ENCODE results near the gene TAF8.

Gene TAF8

DNA sequence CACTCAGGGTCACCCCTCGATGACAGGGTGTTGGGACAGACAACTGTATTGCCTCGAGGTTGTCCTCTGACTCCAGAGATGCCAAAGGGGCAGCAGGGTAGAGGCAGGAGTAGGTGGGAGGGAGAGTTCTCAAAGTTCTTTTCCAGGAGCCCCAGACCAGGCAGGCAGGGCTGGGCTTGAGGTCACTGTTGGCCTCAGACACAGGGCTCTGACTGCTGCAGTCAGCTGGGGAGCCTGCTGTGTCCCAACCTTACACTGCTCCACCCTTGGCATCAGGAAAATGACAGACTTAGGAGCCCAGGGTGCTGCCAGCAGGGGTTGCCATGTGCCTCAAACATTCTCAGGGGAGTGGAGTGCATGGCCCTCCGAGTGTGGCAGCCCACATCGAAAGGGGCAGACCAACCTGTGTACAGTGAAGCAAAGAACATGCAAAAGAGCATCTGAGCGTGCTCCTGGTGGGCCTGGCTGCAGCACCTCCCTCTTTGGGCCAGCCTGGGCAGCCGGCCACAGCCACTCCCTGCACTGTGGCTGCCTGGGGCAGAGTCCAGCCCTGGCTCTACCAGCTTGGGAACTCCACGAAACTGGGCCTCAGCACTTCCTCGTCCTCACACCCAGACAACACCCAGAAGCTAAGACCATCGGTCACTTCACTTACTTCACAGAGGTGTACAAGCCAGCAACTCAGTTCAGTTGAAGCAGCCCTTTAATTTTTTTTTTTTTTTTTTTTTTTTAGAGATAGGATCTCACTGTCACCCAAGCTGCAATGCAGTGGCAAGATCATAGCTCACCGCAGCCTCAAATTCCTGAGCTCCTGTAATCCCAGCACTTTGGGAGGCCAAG lies 68.1 kb downstream of the TAF8 start:
- no peaks in the 10 kb centered on the region for H3F3A ChIP-seq (ENCODE audit: low read depth)
- no peak for TF ChIP-seq EZH2phosphoT487 (IDR thresholded peaks at IDR 0.05; ENCODE audit: borderline replicate concordance)
- TF ChIP-seq, protein P1, sequence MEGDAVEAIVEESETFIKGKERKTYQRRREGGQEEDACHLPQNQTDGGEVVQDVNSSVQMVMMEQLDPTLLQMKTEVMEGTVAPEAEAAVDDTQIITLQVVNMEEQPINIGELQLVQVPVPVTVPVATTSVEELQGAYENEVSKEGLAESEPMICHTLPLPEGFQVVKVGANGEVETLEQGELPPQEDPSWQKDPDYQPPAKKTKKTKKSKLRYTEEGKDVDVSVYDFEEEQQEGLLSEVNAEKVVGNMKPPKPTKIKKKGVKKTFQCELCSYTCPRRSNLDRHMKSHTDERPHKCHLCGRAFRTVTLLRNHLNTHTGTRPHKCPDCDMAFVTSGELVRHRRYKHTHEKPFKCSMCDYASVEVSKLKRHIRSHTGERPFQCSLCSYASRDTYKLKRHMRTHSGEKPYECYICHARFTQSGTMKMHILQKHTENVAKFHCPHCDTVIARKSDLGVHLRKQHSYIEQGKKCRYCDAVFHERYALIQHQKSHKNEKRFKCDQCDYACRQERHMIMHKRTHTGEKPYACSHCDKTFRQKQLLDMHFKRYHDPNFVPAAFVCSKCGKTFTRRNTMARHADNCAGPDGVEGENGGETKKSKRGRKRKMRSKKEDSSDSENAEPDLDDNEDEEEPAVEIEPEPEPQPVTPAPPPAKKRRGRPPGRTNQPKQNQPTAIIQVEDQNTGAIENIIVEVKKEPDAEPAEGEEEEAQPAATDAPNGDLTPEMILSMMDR (conservative IDR thresholded peaks at IDR 0.05; ENCODE audit: low read length): no peak
- H3K9me2 ChIP-seq (replicated peaks; ENCODE audit: low read depth, low read length): no peaks in the 10 kb centered on the region
- no peaks in the 10 kb centered on the region for H3K79me2 ChIP-seq (ENCODE audit: insufficient read depth, low read length)
- no peaks in the 10 kb centered on the region for H3K27me3 ChIP-seq (ENCODE audit: insufficient read depth, low read length, poor library complexity, severe bottlenecking)
- H3K4me2 ChIP-seq (ENCODE audit: low read depth, low read length, poor library complexity, severe bottlenecking): no peak overlapping the region
- no peak overlapping the region for H3K4me3 ChIP-seq (ENCODE audit: low read length, poor library complexity, severe bottlenecking)
- H3K9me3 ChIP-seq (ENCODE audit: insufficient read depth, low read depth, low read length): no peaks in the 10 kb centered on the region
- H3K4me1 ChIP-seq (ENCODE audit: insufficient read depth, low read length, poor library complexity, severe bottlenecking): no peaks in the 10 kb centered on the region
- no peaks in the 10 kb centered on the region for H3K36me3 ChIP-seq (ENCODE audit: insufficient read depth, low read length)
- no peak overlapping the region for H3K9ac ChIP-seq (ENCODE audit: low read depth, low read length, poor library complexity, severe bottlenecking)
- no peak overlapping the region for H2AFZ ChIP-seq (ENCODE audit: low read length)
- H4K20me1 ChIP-seq (ENCODE audit: insufficient read depth, low read length, poor library complexity, severe bottlenecking): no peaks in the 10 kb centered on the region

DNA sequence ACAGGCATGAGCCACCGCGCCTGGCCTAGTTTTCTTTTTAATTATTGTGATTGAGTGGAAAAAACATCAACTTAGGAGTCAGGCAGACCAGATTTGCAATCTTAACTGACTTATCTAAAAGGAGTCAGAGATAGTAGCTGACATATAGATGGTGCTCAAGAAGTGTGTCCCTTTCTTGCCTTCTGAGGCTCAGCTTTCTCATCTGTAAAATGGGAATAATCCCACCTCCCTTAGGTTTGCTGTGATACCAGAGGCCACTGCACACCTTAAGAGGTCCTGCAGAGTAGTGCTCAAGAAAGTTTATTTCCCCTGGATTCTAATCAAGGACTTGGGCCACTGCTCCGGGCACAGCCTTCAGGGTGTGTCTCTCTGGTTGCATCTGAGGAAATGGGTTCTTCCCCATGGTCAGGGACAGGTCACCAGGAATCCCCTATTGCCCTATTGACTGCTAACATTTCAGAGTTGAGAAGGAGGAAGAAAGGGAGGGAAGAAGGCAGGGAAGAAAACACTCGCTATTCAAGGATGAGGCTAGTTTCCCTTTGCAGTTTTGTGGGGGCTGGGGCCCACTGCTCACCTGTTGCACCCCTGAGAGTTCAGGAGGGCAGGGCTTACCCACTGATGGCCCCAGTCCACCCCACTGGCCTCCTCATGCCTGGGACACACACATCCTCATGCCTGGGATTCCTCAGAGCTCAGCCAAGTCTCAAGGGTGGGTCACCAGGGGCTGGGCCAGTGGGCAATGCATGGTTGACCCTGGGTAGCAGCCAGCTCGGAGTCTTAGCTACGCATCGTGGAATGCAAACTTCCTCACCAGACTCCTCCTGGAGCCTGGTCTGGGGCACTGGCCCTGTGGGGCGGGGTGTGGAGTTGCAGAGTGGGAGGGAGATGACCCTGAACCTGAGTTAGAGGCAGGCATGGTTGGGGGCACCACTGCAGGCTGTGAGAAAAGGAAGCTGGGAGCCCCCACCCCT lies 70.9 kb downstream of the TAF8 start:
- Histone ChIP-seq H3F3A (ENCODE audit: low read depth) (no peaks in the 10 kb centered on the region), H3K9ac (ENCODE audit: low read depth, low read length, poor library complexity, severe bottlenecking) (no peak overlapping the region), H3K4me2 (ENCODE audit: low read depth, low read length, poor library complexity, severe bottlenecking) (no peak overlapping the region), H2AFZ (ENCODE audit: low read length) (no peak overlapping the region), H3K27me3 (ENCODE audit: insufficient read depth, low read length, poor library complexity, severe bottlenecking) (no peaks in the 10 kb centered on the region), H3K4me1 (ENCODE audit: insufficient read depth, low read length, poor library complexity, severe bottlenecking) (no peaks in the 10 kb centered on the region), H3K4me3 (ENCODE audit: low read length, poor library complexity, severe bottlenecking) (no peak overlapping the region), H3K79me2 (ENCODE audit: insufficient read depth, low read length) (no peaks in the 10 kb centered on the region), H3K9me2 (replicated peaks; ENCODE audit: low read depth, low read length) (no peaks in the 10 kb centered on the region), H3K9me3 (ENCODE audit: insufficient read depth, low read depth, low read length) (no peaks in the 10 kb centered on the region), H4K20me1 (ENCODE audit: insufficient read depth, low read length, poor library complexity, severe bottlenecking) (no peaks in the 10 kb centered on the region), H3K36me3 (ENCODE audit: insufficient read depth, low read length) (no peaks in the 10 kb centered on the region)
- TF ChIP-seq EZH2phosphoT487 (IDR thresholded peaks at IDR 0.05; ENCODE audit: borderline replicate concordance): no peak
- TF ChIP-seq, protein P1 (conservative IDR thresholded peaks at IDR 0.05; ENCODE audit: low read length): no peak

DNA sequence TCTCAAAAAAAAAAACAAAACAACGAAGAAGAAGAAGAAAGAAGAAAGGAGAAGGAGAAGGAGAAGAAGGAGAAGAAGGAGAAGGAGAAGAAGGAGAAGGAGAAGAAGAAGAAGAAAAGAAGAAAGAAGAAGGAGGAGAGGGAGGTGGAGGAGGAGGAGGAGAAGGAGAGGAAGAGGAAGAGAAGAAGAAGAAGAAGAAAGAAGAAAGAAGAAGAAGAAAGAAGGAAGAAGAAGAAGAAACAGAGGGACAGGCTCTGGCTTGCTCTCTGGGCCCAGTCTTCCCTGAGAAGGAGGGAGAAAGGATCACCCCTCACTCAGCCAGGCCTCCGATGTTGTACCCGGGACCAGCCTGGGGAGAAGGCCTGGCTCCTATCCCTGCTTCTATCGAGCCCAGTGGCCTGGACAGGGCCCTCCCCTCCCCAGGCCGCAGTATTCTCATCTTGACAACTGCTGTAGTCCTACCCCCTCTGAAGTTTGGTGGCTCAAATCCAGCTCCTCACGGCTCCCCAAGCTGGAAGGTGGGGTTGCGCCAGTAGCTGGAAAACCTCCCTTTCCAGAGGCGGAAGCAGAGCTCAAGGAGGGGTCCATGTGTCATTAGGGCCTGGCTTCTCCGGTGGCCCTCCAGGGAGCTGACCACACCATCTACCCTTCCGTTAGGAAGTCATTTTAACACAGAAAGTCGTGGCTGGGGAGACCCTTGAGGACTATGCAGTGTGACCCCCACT lies 73.2 kb downstream of the TAF8 start:
- Histone ChIP-seq H4K20me1 (ENCODE audit: insufficient read depth, low read length, poor library complexity, severe bottlenecking) (no peaks in the 10 kb centered on the region), H3K27me3 (ENCODE audit: insufficient read depth, low read length, poor library complexity, severe bottlenecking) (no peaks in the 10 kb centered on the region), H3K9me3 (ENCODE audit: insufficient read depth, low read depth, low read length) (no peaks in the 10 kb centered on the region), H2AFZ (ENCODE audit: low read length) (no peak overlapping the region), H3K9me2 (replicated peaks; ENCODE audit: low read depth, low read length) (no peaks in the 10 kb centered on the region), H3F3A (ENCODE audit: low read depth) (no peaks in the 10 kb centered on the region), H3K4me2 (ENCODE audit: low read depth, low read length, poor library complexity, severe bottlenecking) (no peak overlapping the region), H3K9ac (ENCODE audit: low read depth, low read length, poor library complexity, severe bottlenecking) (no peak overlapping the region), H3K4me3 (ENCODE audit: low read length, poor library complexity, severe bottlenecking) (no peak overlapping the region), H3K36me3 (ENCODE audit: insufficient read depth, low read length) (no peaks in the 10 kb centered on the region), H3K4me1 (ENCODE audit: insufficient read depth, low read length, poor library complexity, severe bottlenecking) (no peaks in the 10 kb centered on the region), H3K79me2 (ENCODE audit: insufficient read depth, low read length) (no peaks in the 10 kb centered on the region)
- TF ChIP-seq EZH2phosphoT487 (IDR thresholded peaks at IDR 0.05; ENCODE audit: borderline replicate concordance): no peak
- TF ChIP-seq, protein P1 (conservative IDR thresholded peaks at IDR 0.05; ENCODE audit: low read length): no peak
